Transverse colon (tissue), 3 donors: ENCODE data around the gene ARHGAP10.

Experiments used
- CTCF ChIP-seq, 5 experiments: fragments of 200-600 bp in 3 of 5; fragments of 450-650 bp in 2 of 5; sonication (generic) in 3 of 5; IDR thresholded peaks; 1 replicate in 2 of 5; 2 replicates in 3 of 5; pipeline ENCODE4 v1.5.1; 2016 to 2017; ENCODE audit warnings: antibody characterized with exemption in 5 of 5, inconsistent platforms in 3 of 5, mild to moderate bottlenecking in 2 of 5, moderate library complexity in 1 of 5
- EP300 ChIP-seq: sonication (generic); formaldehyde crosslinking; IDR thresholded peaks from one replicate; pipeline ENCODE4 v1.6.1; 2017; ENCODE audit warnings: antibody characterized with exemption, low read depth
- POLR2A ChIP-seq: fragments of 450-650 bp; IDR thresholded peaks from one replicate; pipeline ENCODE4 v1.6.1; 2016; ENCODE audit warnings: antibody characterized with exemption, mild to moderate bottlenecking, moderate library complexity

- TF ChIP-seq CTCF (IDR thresholded peaks at IDR 0.05) (no peak), POLR2A (no peak), EP300 (no peak)
Observed at GRCh38 chr4:147942729-147943128, 210.8 kb downstream of the ARHGAP10 start.
